Stomach (tissue), 9 donors: ENCODE data around the gene CLTA. TPM values are rescaled to one million over a fixed set of nuclear protein-coding genes. Genes with fewer than 3 reads are reported as not detected.
A peak's percentile ranks its signal among the peaks of the same experiment; 100 is the strongest.
"Not testable (repeated sequence)": the region's sequence is repeated elsewhere in the genome, so short reads cannot be mapped to it uniquely, and the experiment has no call there.

Source experiments
- DNase-seq, 2 donors: peaks; one replicate each; pipeline versions ENCODE4 v3.0.0 to v3.0.0-alpha.2; 2013 to 2019
- H3K27ac ChIP-seq, 5 donors: fragments of 200-600 bp in 4 of 5; sonication (generic) in 4 of 5; one replicate each; pipeline ENCODE4 v1.5.1; 2013 to 2019; ENCODE audit warnings: mild to moderate bottlenecking in 1 of 5, moderate library complexity in 1 of 5
- H3K27me3 ChIP-seq, 3 donors: fragments of 200-600 bp; sonication (generic); one replicate each; pipeline ENCODE4 v1.5.1; 2017 to 2019; ENCODE audit warnings: mixed run types in 1 of 3
- H3K36me3 ChIP-seq, 4 donors: fragments of 200-600 bp; sonication (generic); 1 replicate in 3 of 4; 2 replicates in 1 of 4; pipeline ENCODE4 v1.5.1; 2016 to 2019
- H3K4me1 ChIP-seq, 4 donors: fragments of 200-600 bp; sonication (generic); one replicate each; pipeline ENCODE4 v1.5.1; 2016 to 2019
- H3K4me3 ChIP-seq, 4 donors: fragments of 200-600 bp; sonication (generic) in 3 of 4; one replicate each; pipeline ENCODE4 v1.5.1; 2016 to 2019; ENCODE audit warnings: mild to moderate bottlenecking in 1 of 4
- H3K9me3 ChIP-seq, 4 donors: fragments of 200-600 bp; sonication (generic); one replicate each; pipeline ENCODE4 v1.5.1; 2016 to 2019
- CTCF ChIP-seq, 7 experiments: fragments of 450-650 bp in 4 of 7; fragments of 200-600 bp in 3 of 7; sonication (generic) in 3 of 7; IDR thresholded peaks; one replicate each; pipeline ENCODE4 v1.5.1; 2016 to 2019; ENCODE audit warnings: antibody characterized with exemption in 7 of 7, control low read depth in 2 of 7, mild to moderate bottlenecking in 1 of 7
- EP300 ChIP-seq: sonication (generic); formaldehyde crosslinking; IDR thresholded peaks from one replicate; pipeline ENCODE4 v1.6.1; 2017; ENCODE audit warnings: antibody characterized with exemption
- POLR2A ChIP-seq, 4 donors: fragments of 450-650 bp; IDR thresholded peaks; one replicate each; pipeline ENCODE4 v1.6.1; 2016; ENCODE audit warnings: antibody characterized with exemption in 4 of 4, control low read depth in 2 of 4, mild to moderate bottlenecking in 1 of 4, moderate library complexity in 1 of 4
- POLR2AphosphoS5 ChIP-seq, 3 donors: sonication (generic); formaldehyde crosslinking; IDR thresholded peaks; one replicate each; pipeline ENCODE4 v1.6.1; 2016; ENCODE audit warnings: antibody characterized with exemption in 3 of 3
- WGBS, 5 donors: extraction: QIAGEN DNeasy Blood & Tissue Kit in 3 of 5; methylation state at CpG; one replicate each; pipeline versions ENCODE4 v1.1.5 to v1.1.7; 2013 to 2018; 5-methylcytosine and 5-hydroxymethylcytosine counted together
- intact Hi-C: fragments of 100-400 bp; cut with DNase I; formaldehyde crosslinking; loops from one replicate; pipeline ENCODE4 v1.15.1; 2023; ENCODE audit warnings: low total_unique reads
- polyA plus RNA-seq, 3 donors: library from polyadenylated mRNA; stranded (reverse); fragments of 200-250 nt; gene quantifications; one replicate each; pipeline ENCODE4 v1.2.3, GENCODE V29; 2013
- total RNA-seq, 5 donors: library from RNA; depleted of rRNA; stranded (reverse); fragments of >200 nt; gene quantifications; one replicate each; pipeline versions ENCODE4 v1.1.0 to v1.2.3, GENCODE V29; 2014 to 2016
- donor health status: healthy with polysubstance abuse.
- donor health status: Bipolar disorder and iron deficiency.
- donor health status: healthy.

CLTA gene
- total and polyA plus RNA-seq, 8 donors, result 25.1 to 890 (median 150) TPM

DNA sequence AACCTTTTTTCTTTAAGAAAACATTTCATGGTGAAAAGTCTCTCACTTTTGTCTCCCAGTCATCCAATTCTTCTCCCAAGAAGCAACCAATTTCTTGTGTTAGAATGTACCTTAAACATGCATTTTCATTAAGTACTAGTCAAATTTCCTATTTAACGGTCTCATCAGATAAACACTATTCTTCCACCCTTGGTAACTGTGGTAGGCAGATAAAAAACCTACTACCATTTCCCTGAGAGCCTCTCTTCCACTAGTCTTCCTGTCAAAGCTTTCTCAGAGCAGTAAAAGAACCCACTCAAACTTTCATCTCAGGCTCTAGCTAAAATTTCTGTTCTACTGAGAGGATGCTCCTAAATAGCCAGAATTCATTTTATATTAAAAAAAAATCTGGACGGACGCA lies 56.6 kb downstream of the CLTA start:
- no peak overlapping the region for H3K4me3 ChIP-seq
- H3K9me3 ChIP-seq, result no peaks in the 10 kb centered on the region
- H3K27me3 ChIP-seq, result no peaks in the 10 kb centered on the region
- H3K4me1 ChIP-seq, result peaks cover 7 to 35% (median 18%) of the 10 kb centered on the region in 4 donors
- peaks cover 11 to 51% (median 48%) of the 10 kb centered on the region in 4 donors for H3K36me3 ChIP-seq
- WGBS, 5 donors, result 84 to 92% (median 90%) methylated on average over 3 of the region's 3 CpGs
- TF ChIP-seq POLR2A (IDR thresholded peaks at IDR 0.05), result no peak
- TF ChIP-seq POLR2AphosphoS5 (IDR thresholded peaks at IDR 0.05), result no peak
- TF ChIP-seq EP300, result no peak
- TF ChIP-seq CTCF (IDR thresholded peaks at IDR 0.05), result no peak
- no peak for DNase-seq
- no peak overlapping the region for H3K27ac ChIP-seq
- intact Hi-C loops, result no loop called here

DNA sequence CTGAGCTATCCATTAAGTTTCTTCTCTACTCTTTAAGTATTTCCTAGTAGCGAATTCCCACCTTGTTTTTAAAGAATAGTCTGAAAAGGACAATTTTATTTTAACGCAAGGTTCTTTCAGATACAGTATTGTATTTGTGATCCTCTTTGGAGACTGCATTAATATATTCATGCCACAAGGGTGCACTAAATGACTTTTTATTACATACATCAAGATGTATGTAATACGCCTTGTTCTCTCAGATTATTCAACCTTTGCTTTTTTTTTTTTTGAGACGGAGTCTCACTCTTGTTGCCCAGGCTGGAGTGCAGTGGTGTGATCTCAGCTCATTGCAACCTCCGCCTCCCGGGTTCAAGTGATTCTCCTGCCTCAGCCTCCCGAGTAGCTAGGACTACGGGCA lies 57.3 kb downstream of the CLTA start:
- H3K9me3 ChIP-seq, H3K27me3 ChIP-seq, H3K4me3 ChIP-seq, intact Hi-C loops, H3K27ac ChIP-seq: not testable (repeated sequence)
- DNase-seq, result peak in 1 of 2 donors; percentile 67
- peak in 5 of 7 experiments; percentile 21 to 70 (median 28) for TF ChIP-seq CTCF (IDR thresholded peaks at IDR 0.05)
- Histone ChIP-seq H3K36me3 (peaks cover 9 to 44% (median 42%) of the 10 kb centered on the region in 4 donors), H3K4me1 (peaks cover 9 to 42% (median 21%) of the 10 kb centered on the region in 4 donors)
- 52 to 67% (median 56%) methylated on average over 8 of the region's 8 CpGs for WGBS, 5 donors

DNA sequence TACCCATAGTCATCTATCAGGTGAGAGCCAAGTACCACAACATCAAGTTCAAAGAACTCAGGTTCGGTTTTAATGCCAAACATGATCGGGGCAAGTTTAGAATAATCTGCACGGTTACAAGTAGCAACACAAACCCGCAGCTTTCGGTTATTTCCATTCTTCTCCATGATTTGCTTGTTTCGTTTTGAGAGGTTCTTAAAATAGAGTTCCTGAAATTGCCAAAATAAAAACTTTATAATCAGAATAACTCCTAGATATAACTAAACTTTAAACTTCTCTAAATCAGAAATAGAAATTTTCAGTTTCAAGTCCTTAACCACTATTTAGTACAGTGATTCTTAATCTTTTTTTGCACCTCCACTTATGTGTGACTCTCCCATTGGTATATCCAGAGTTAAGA lies 58.5 kb downstream of the CLTA start:
- TF ChIP-seq CTCF (IDR thresholded peaks at IDR 0.05) (no peak), POLR2A (IDR thresholded peaks at IDR 0.05) (no peak), POLR2AphosphoS5 (IDR thresholded peaks at IDR 0.05) (no peak), EP300 (no peak)
- Histone ChIP-seq H3K36me3 (peaks cover 8 to 33% (median 31%) of the 10 kb centered on the region in 4 donors), H3K4me3 (no peak overlapping the region), H3K9me3 (no peaks in the 10 kb centered on the region), H3K27me3 (no peaks in the 10 kb centered on the region), H3K27ac (no peak overlapping the region), H3K4me1 (peaks cover 9 to 47% (median 21%) of the 10 kb centered on the region in 4 donors)
- intact Hi-C loops, result no loop called here
- DNase-seq, result no peak
- WGBS, 5 donors, result 80 to 86% (median 86%) methylated on average over 6 of the region's 6 CpGs

GRCh38 chr9:36250079-36250478 lies 59.4 kb downstream of the CLTA start:
- DNase-seq, result no peak
- no peak overlapping the region for H3K27ac ChIP-seq
- H3K4me1 ChIP-seq, result peaks cover 9 to 47% (median 24%) of the 10 kb centered on the region in 4 donors
- no peaks in the 10 kb centered on the region for H3K9me3 ChIP-seq
- H3K27me3 ChIP-seq, result no peaks in the 10 kb centered on the region
- TF ChIP-seq EP300 (no peak), POLR2A (IDR thresholded peaks at IDR 0.05) (no peak), POLR2AphosphoS5 (IDR thresholded peaks at IDR 0.05) (no peak), CTCF (IDR thresholded peaks at IDR 0.05) (no peak)
- WGBS, 5 donors, result 85 to 100% (median 90%) methylated on average over 1 of the region's 1 CpG
- no peak overlapping the region for H3K4me3 ChIP-seq
- H3K36me3 ChIP-seq, result peaks cover 6 to 24% (median 22%) of the 10 kb centered on the region in 4 donors
- intact Hi-C loops, result loop anchor here (5.0 kb wide), 1 partner anchor 77 kb away; no protein-coding TSS in a partner anchor
